COLO668 (cell line): ENCODE data around the gene RBPJ.
A peak's percentile ranks its signal among the peaks of the same experiment; 100 is the strongest.

Source experiments
- DNase-seq: peaks from one replicate; lab custom pipeline; 2025; ENCODE audit not compliant: unreplicated experiment; lab: John Stamatoyannopoulos, UW

RBPJ gene

GRCh38 chr4:26320538-26321372, at the start of gene RBPJ:
Gene RBPJ (plus strand): TSS chr4:26321014. CDS start chr4:26321029, 15 bp downstream.
- peak; percentile 97 for DNase-seq

- no peak for DNase-seq
These were observed 49.1 kb upstream of the RBPJ start for GRCh38 chr4:26271703-26272102.

- no peak for DNase-seq
These were observed 47.9 kb upstream of the RBPJ start for GRCh38 chr4:26272654-26273615.

GRCh38 chr4:26273616-26273980, 47.2 kb upstream of the RBPJ start:
- DNase-seq = no peak

DNA sequence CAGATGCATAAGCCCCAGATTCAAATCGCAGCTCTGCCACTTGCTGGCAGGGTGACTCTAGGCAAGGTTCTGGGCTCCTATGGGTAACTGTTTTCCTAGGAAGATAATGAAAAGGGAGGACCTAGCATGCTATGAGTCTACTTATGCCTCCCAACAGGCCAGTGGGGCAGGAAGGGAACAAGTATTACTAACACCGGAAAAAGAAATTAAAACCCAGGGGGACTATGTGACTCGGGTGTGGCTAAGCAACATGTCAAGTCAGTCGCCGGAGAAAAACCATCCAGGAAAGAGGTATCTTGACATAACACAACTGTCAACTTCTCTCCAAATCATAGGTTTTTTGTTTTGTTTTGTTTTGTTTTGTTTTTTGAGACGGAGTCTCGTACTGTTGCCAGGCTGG, 45.5 kb upstream of the RBPJ start:
- no peak for DNase-seq

DNA sequence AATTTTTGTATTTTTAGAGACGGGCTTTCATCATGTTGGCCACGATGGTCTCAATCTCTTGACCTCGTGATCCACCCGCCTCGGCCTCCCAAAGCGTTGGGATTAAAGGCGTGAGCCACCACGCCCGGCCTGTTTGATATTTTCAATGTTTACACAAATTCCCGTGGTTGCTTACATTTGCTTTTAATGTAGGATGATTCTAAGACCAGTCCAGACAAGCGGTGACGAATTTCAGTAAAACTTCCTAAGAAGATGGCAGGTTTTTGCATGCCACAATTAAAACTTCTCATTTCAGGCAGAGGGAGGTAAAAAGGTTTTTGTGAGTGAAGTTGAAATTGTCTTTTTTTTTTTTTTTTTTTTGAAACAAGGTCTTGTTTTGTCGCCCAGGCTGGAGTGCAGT, 41.4 kb upstream of the RBPJ start:
- DNase-seq = no peak

- no peak for DNase-seq
These were observed 38.9 kb upstream of the RBPJ start for GRCh38 chr4:26281881-26282280.

DNA sequence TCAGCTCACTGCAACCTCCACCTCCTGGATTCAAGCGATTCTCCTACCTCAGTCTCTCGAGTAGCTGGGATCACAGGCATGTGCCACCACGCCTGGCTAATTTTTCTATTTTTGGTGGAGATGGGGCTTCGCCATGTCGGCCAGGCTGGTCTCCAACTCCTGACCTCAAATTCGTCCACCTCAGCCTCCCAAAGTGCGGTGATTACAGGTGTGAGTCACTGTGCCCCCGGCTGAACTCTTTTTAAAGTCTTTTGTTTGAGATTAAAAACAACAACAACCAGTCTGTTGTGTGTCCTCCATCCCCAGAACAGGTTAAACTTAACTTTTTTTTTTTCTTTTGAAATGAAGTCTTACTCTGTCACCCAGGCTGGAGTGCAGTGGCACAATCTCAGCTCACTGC, 36.3 kb upstream of the RBPJ start:
- DNase-seq = no peak

DNA sequence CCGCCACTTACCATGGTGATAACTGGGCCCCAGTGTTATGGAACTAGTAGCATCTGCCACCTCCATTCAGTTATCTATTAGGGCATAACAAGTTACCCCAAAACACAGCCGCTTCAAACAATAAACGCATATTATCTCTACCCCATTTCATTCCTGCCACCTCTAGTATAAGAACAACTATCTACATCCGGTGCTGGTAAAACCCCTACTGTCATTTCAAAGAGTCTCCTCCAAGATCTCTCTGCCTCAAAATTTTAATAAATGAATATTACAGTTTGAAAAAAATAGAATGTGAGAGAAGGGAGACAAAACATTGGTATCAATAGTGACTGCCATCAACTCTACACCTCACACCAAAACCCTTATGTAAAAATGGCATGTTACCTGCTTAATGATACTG, 35.5 kb upstream of the RBPJ start:
- no peak for DNase-seq

- DNase-seq = no peak
These were observed 33.1 kb upstream of the RBPJ start for GRCh38 chr4:26287756-26288155.

DNA sequence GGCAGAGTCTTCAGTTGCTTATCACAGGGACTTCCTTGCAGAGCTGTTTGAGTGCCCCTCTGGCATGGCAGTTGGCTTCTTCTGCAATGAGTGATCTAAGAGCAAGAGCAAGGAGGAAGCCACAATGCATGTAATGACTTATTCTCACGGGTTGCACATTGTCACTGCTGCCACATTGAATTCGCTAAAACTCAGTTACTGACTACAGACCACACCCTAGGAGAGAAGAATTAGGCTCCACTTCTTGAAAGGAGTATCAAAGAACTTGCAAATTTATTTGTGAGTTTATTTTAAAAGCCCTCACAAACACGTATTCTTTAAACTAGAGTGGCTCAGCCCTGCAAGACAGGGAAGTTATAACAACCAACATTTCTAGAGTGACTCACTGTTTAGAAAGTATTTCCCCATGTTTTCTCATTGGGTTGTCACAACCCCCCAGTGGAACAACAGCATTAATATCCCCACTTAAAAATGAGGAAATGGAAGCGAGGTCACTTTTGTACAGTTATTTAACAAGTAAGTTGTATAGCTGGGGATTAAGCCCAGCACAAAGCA, 32.4 kb upstream of the RBPJ start:
- no peak for DNase-seq

DNA sequence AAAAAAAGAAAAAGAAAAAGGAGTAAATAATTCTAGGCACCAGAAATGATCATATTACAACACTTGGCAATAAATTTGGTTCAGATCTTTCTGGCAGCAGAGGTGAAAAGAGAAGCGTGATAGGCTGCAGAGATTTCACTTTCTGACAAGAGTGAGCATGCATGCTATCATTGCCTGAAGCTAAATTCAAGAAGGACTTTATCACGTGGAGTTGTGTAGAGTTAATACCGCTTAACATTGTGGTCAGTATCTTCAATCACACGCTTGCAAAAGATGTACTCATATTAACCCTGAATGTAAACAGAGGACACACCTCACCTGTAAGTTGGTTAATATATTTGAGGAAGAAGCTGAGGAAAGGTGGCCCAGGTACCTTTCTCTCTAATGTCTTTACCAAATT, 31.4 kb upstream of the RBPJ start:
- no peak for DNase-seq

DNA sequence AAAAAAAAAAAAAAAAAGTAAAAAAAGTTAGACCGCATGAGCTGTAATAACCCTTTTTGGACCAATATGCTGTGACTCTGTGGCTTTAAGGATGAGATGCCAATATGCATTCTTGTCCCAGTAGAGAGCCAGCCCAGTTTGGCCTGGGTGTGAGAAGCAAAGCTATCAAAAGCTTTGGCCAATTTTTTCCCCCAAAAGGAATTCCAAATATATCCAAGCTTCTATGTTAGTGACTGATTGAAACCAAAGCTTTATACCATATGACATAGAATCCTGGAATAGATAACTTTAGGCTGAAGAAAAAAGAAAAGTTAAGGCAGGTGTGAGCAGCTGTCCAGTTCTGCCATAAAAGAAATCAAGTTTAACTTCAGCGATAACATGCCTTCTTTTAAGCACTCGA, 30.5 kb upstream of the RBPJ start:
- DNase-seq = no peak

- no peak for DNase-seq
These were observed 25.9 kb upstream of the RBPJ start for GRCh38 chr4:26294904-26295303.

DNA sequence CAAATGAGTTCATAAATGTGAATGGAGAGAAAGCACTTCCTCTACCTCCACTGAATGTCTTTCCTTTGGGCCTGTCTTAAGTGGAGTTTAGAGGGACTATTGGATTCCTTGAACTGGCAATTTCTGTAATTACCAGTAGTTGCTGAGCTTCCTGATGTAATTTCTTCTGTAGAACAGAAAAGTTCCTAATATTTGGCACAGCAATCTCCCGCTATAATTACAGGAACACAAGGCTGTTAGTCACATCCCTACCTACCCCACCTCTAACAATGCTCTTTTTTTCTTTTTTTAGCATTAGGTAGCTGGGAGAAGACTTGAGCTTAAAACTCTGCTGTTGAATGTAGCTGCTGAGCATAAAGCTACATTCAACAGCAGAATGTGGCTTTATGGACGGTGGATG, 24.8 kb upstream of the RBPJ start:
- DNase-seq = no peak

DNA sequence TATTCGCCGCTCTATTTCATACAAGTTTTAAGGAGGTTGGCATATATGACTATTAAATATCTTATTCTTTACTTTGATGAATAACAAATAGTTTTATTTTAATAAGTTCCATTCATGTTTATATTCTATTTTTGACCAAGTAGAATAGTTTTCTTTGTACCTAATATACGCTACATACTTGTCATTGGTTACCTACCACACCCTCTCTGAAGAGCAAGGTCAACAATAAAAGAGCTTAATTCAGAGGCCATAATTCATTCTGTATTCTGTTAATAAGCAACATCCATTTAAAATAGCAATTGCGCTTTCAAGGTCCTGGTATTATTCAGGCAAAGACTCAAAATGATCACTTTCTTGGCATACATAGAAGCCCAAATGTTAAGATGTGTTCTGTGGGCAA, 24.3 kb upstream of the RBPJ start:
- no peak for DNase-seq

DNA sequence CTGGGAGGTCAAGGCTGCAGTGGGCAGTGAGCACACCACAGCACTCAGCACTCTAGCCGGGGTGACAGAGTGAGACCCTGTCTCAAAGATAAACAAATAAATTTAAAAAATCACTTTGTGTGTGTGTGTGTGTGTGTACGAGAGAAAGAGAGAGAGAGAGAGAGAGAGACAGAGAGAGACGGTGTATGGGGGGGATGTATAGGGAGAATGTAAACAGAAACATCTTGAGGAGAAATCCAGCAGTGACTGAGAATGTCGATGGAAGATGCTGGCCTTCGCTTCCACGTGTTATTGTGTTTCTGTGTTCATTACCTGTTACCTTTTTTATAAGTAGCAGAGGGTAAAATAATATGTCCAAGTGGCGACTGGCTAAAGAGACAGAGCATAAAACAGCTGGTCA, 23.6 kb upstream of the RBPJ start:
- no peak for DNase-seq

DNA sequence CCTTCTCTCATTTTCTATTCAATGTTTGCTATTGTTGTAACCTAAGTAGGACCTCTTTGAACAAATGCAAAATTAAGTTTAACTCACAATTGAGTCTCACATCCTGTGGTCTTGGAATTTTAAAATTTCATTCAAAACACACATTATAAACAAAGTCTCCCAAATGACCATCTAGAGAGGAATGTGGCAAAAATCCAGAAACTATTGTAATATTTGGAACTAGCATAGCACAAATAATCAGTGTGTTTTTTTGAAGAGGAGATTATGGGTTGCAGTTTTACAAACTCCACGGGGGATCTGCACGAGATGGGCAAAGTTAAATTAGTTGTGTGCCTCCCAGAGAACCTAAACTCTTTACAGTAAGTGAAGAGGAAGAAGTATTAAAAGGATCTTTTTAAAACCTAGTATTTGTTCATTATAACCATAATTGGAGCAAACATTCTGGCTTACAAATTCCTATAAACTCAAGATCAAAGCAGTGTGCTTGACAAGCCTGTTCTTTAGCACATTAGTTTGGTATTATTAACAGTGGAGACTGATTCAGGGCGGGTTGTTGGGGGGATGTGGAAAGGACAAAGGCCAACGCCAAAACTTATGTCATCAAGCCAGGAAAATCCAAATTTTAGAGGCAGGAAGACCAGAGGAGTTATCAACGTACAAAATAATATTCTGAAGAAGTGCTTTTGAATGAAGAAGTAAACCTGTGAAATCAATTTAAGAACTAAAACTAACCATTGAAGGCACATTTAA, 22.4 kb upstream of the RBPJ start:
- no peak for DNase-seq

GRCh38 chr4:26299254-26299882, 21.4 kb upstream of the RBPJ start:
- no peak for DNase-seq
